GM10266 (cell line): ENCODE measurements around the gene MSANTD2.

Experiments used
- DNase-seq: peaks from one replicate; pipeline ENCODE4 v3.0.0; 2012; ENCODE audit errors: extremely low spot score
- TF ChIP-seq, protein P1 (sequence below): IDR thresholded peaks from 2 replicates; pipeline ENCODE4 v1.5.1; 2012; ENCODE audit warnings: mild to moderate bottlenecking, low read depth; ENCODE audit not compliant: control insufficient read depth, insufficient read depth; ENCODE audit errors: missing control alignments

MSANTD2 gene

DNA sequence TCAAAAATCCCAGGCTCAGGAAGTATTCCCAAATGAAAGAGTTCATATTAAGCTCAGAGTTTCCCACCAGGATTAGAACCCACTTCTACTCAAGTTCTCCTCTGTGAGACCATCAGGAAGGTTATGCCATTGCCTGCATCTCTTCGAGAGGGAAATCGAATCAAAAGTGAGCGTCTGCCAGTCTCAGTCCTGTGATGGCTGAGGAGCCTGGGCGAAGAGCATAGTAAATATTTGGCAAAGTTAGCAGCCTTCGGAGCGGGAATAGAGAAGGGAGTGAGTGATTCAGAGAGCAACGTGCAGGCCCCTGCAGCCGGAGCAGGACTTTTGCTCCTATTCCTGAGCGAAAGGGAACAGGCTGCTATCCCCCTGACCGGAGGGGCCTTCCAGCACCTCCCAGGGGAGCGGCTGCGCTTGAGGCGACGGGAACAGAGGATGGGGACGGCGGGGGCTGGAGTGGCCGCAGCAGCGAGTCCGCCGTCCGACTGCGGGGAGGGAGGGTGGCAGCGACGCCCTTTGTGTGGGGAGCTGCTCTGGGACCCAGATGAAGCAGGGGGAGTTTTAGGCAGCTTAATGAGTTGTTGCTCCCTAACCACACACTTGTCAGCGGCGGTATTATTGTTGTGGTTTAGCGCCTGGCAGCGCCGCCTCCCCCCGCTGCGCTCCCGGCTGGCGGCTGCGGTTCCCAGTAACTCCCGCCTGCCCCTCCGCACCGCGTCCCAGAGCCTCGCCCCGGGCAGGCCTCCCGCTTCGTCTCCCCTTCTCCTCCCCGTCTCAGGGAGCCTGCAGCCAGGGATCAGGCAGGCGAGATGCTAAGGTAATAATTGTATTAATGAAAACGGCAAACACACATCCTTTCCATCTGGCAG, 82.2 kb downstream of the MSANTD2 start:
- TF ChIP-seq, protein P1, sequence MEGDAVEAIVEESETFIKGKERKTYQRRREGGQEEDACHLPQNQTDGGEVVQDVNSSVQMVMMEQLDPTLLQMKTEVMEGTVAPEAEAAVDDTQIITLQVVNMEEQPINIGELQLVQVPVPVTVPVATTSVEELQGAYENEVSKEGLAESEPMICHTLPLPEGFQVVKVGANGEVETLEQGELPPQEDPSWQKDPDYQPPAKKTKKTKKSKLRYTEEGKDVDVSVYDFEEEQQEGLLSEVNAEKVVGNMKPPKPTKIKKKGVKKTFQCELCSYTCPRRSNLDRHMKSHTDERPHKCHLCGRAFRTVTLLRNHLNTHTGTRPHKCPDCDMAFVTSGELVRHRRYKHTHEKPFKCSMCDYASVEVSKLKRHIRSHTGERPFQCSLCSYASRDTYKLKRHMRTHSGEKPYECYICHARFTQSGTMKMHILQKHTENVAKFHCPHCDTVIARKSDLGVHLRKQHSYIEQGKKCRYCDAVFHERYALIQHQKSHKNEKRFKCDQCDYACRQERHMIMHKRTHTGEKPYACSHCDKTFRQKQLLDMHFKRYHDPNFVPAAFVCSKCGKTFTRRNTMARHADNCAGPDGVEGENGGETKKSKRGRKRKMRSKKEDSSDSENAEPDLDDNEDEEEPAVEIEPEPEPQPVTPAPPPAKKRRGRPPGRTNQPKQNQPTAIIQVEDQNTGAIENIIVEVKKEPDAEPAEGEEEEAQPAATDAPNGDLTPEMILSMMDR: no peak
- DNase-seq: no peak

DNA sequence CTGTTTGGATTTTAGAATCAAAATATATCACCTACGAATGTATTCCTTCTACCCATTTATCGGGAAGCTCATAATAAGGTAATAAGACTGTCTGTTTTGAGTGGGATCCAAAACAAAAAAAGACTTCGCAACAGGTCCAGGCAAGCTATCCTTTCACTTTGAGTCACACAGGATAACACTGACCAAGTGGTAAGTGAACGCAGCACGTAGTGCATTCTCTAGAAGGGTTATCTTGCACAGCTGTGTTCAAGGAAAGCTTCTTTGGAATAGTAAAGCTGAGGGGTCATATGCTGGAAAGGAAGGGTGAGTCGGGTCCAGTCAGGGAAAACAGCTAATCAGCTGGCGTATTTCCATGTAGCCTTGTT, 82.8 kb downstream of the MSANTD2 start:
- no peak for DNase-seq

DNA sequence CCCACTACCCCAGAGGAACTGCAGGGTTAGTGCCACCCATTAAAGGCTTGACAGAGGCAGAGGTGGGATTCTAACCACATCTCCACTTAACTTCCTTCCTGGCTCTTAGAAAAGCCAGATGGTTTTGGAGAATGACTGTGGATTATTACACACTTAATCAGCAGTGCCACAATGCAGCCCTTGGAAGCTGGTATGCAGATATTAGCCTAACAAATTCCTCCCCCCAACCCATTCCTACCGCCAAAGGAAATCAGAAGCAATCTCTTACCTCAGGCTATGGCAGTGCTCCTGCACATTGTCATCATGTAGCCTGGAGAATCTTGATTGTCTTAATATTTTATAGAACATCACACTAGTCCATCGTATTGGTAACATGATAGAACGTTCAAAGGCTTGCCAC, 83.6 kb downstream of the MSANTD2 start:
- DNase-seq: no peak
- TF ChIP-seq, protein P1: no peak

More for the DNA sequence above, 82.8 kb downstream of the MSANTD2 start:
- TF ChIP-seq, protein P1: no peak
